WTC11 (cell line): ENCODE measurements around the gene KYNU.

Source experiments
- ATF3 ChIP-seq: sonication (generic); formaldehyde crosslinking; conservative IDR thresholded peaks from 2 replicates; pipeline ENCODE4 v1.8.1; 2022; ENCODE audit warnings: mild to moderate bottlenecking, missing genetic modification reagents
- CREB1 ChIP-seq: sonication (generic); formaldehyde crosslinking; IDR thresholded peaks from 2 replicates; pipeline ENCODE4 v1.8.0; 2023; ENCODE audit warnings: mild to moderate bottlenecking, missing genetic modification reagents
- CTCF ChIP-seq: fragments of 200-600 bp; IDR thresholded peaks from 2 replicates; pipeline ENCODE4 v1.8.0; 2022; ENCODE audit warnings: antibody characterized with exemption
- ESRRA ChIP-seq: sonication (generic); formaldehyde crosslinking; IDR thresholded peaks from 2 replicates; pipeline ENCODE4 v1.8.1; 2022; ENCODE audit warnings: mild to moderate bottlenecking, missing genetic modification reagents, borderline replicate concordance
- ZNF425 ChIP-seq: fragments of 250-450 bp; sonication (Bioruptor Pico); conservative IDR thresholded peaks from 2 replicates; pipeline ENCODE4 v1.9.0; 2021; ENCODE audit warnings: mild to moderate bottlenecking

GRCh38 chr2:142936629-142937028 lies 59.2 kb downstream of the KYNU start:
- TF ChIP-seq ZNF425 (CRISPR knock-in tag) (no peak), CTCF (no peak), ESRRA (no peak), CREB1 (CRISPR knock-in tag) (no peak), ATF3 (no peak)
